ENCODE results near the gene UMODL1. TPM values are rescaled to one million over a fixed set of nuclear protein-coding genes. Genes with fewer than 3 reads are reported as not detected.
A peak's percentile ranks its signal among the peaks of the same experiment; 100 is the strongest.

UMODL1 gene
- total and polyA plus RNA-seq, 4 donors = 0.10 to 0.28 (median 0.14) TPM; not detected in 1

DNA sequence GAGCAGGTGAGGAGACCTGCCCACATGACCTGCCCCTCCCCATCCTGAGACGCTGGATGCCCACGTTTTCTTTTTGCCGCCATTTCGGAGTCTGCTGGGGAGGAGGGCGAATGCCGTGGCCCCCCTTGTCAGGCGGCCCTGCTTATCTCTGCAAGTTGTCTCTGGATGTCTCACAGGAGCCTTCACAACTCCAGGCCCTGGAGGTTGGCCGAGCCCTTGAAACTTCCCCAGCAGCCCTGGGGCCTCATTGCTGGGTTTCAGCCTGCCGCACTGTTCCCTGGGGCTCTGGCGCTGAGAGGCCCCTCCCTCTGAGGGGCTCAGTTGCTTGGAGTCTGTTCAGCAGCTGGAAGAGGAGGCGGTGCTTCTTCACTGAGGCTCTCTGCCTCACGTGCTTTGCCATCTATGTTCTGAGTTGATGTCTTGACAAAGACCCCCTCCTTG, 31.2 kb upstream of the UMODL1 start:
- Histone ChIP-seq H3K27ac (ENCODE audit: low read depth in 1 of 2, low read length in 1 of 2) (peak overlapping the region in 1 of 2 donors; percentile 83), H3K36me3 (ENCODE audit: control insufficient read depth in 4 of 4, insufficient read depth in 4 of 4, low read length in 4 of 4) (no peaks in the 10 kb centered on the region), H3K9ac (ENCODE audit: insufficient read depth in 1 of 2, low read length in 2 of 2) (no peak overlapping the region), H3K4me3 (no peak overlapping the region), H3K9me3 (ENCODE audit: control insufficient read depth in 4 of 4, insufficient read depth in 3 of 4, low read length in 3 of 4) (no peaks in the 10 kb centered on the region), H3K4me1 (ENCODE audit: control insufficient read depth in 5 of 5, insufficient read depth in 5 of 5, low read length in 5 of 5) (peaks cover 0 to 13% (median 10%) of the 10 kb centered on the region in 5 donors), H3K27me3 (ENCODE audit: control insufficient read depth in 3 of 3, insufficient read depth in 3 of 3, low read length in 2 of 3) (no peaks in the 10 kb centered on the region)
- 60 to 80% methylated on average over 12 of the region's 12 CpGs for WGBS, 2 donors
- ATAC-seq (ENCODE audit: insufficient read depth, low FRiP score) (no peak), DNase-seq (peak; percentile 75 to 85 (median 78))
- TF ChIP-seq, protein P1, sequence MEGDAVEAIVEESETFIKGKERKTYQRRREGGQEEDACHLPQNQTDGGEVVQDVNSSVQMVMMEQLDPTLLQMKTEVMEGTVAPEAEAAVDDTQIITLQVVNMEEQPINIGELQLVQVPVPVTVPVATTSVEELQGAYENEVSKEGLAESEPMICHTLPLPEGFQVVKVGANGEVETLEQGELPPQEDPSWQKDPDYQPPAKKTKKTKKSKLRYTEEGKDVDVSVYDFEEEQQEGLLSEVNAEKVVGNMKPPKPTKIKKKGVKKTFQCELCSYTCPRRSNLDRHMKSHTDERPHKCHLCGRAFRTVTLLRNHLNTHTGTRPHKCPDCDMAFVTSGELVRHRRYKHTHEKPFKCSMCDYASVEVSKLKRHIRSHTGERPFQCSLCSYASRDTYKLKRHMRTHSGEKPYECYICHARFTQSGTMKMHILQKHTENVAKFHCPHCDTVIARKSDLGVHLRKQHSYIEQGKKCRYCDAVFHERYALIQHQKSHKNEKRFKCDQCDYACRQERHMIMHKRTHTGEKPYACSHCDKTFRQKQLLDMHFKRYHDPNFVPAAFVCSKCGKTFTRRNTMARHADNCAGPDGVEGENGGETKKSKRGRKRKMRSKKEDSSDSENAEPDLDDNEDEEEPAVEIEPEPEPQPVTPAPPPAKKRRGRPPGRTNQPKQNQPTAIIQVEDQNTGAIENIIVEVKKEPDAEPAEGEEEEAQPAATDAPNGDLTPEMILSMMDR (IDR thresholded peaks at IDR 0.05; ENCODE audit: control extremely low read depth, extremely low read depth) = no peak

DNA sequence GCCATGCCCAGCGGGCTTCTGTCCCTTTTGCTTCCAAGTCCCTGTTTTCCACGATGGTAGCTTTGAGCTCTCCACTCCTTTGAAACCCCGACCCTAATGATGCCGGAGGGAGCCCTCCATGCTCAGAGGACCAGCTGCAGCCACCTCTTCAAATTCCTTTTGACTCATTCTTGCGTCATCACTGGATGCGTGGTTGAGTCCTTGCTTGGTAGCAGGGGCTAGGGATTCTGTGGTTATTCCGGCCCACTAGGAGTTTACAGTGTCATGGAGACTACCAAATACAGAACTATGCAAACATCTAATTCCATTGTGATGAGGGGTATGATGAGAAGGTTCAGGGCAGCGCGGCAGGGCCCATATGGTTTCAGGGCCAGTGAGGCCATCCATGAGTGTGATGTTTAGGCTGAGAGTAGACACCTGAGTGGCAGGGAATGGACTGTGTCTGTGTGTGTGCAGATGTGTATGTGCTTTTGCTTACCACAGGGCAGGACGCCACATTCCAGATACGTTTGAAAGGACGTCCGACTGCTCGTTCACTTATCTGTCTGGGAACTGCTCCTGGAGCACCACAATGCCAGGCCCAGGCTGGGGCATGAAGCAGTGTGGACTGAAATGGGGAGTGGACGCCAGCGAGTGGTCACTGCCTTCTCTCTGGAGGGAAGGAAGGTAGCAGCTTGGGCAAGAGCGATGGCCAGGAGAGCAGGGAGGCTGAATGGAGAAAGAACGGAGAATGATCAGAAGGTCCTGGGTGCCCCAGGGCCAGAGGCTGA, 30.5 kb upstream of the UMODL1 start:
- Histone ChIP-seq H3K4me3 (no peak overlapping the region), H3K36me3 (ENCODE audit: control insufficient read depth in 4 of 4, insufficient read depth in 4 of 4, low read length in 4 of 4) (no peaks in the 10 kb centered on the region), H3K27ac (ENCODE audit: low read depth in 1 of 2, low read length in 1 of 2) (peak overlapping the region in 1 of 2 donors; percentile 83), H3K4me1 (ENCODE audit: control insufficient read depth in 5 of 5, insufficient read depth in 5 of 5, low read length in 5 of 5) (peaks cover 0 to 13% (median 10%) of the 10 kb centered on the region in 5 donors), H3K9ac (ENCODE audit: insufficient read depth in 1 of 2, low read length in 2 of 2) (no peak overlapping the region), H3K27me3 (ENCODE audit: control insufficient read depth in 3 of 3, insufficient read depth in 3 of 3, low read length in 2 of 3) (no peaks in the 10 kb centered on the region), H3K9me3 (ENCODE audit: control insufficient read depth in 4 of 4, insufficient read depth in 3 of 4, low read length in 3 of 4) (no peaks in the 10 kb centered on the region)
- TF ChIP-seq, protein P1 (IDR thresholded peaks at IDR 0.05; ENCODE audit: control extremely low read depth, extremely low read depth) = no peak
- DNase-seq (peak in 2 of 3 donors; percentile 25 to 46), ATAC-seq (ENCODE audit: insufficient read depth, low FRiP score) (peak; percentile 35)
- WGBS, 2 donors = 77 to 86% methylated on average over 18 of the region's 18 CpGs

DNA sequence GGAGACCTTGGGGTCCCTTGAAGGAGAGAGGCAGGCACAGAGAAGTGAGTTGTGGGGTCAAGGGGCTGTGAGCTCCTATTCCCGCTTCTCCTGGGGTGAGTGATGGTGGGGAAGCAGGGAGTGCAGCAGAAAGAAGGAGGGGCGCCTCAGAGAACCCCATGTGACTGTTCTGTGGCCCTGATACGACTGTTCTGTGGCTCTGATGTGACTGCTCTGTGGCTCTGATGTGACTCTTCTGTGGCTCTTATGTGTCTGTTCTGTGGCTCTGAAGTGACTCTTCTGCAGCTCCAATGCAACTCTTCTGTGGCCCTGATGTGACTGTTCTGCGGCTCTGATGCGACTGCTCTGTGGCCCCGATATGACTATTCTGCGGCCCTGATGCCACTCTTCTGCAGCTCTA, 29.9 kb upstream of the UMODL1 start:
- Histone ChIP-seq H3K27me3 (ENCODE audit: control insufficient read depth in 3 of 3, insufficient read depth in 3 of 3, low read length in 2 of 3) (no peaks in the 10 kb centered on the region), H3K9ac (ENCODE audit: insufficient read depth in 1 of 2, low read length in 2 of 2) (no peak overlapping the region), H3K27ac (ENCODE audit: low read depth in 1 of 2, low read length in 1 of 2) (no peak overlapping the region), H3K9me3 (ENCODE audit: control insufficient read depth in 4 of 4, insufficient read depth in 3 of 4, low read length in 3 of 4) (no peaks in the 10 kb centered on the region), H3K36me3 (ENCODE audit: control insufficient read depth in 4 of 4, insufficient read depth in 4 of 4, low read length in 4 of 4) (no peaks in the 10 kb centered on the region), H3K4me3 (no peak overlapping the region), H3K4me1 (ENCODE audit: control insufficient read depth in 5 of 5, insufficient read depth in 5 of 5, low read length in 5 of 5) (peaks cover 0 to 13% (median 10%) of the 10 kb centered on the region in 5 donors)
- ATAC-seq (ENCODE audit: insufficient read depth, low FRiP score) (no peak), DNase-seq (no peak)
- TF ChIP-seq, protein P1 (IDR thresholded peaks at IDR 0.05; ENCODE audit: control extremely low read depth, extremely low read depth) = no peak
- 90 to 94% methylated on average over 6 to 7 of the region's 7 CpGs for WGBS, 2 donors

Measured in lung (tissue), 12 donors.